PC-9 (cell line): ENCODE measurements around the gene GALR2.

ENCODE experiments used
- EZH2 ChIP-seq: fragments of 200-600 bp; sonication (generic); IDR thresholded peaks from 2 replicates; pipeline ENCODE4 v1.8.0; 2017; ENCODE audit warnings: antibody characterized with exemption, low read depth
- TF ChIP-seq, protein P1 (sequence below): fragments of 200-600 bp; sonication (generic); conservative IDR thresholded peaks from 2 replicates; pipeline ENCODE4 v1.6.1; 2017; ENCODE audit warnings: mixed run types, antibody characterized with exemption, mild to moderate bottlenecking, moderate library complexity

DNA sequence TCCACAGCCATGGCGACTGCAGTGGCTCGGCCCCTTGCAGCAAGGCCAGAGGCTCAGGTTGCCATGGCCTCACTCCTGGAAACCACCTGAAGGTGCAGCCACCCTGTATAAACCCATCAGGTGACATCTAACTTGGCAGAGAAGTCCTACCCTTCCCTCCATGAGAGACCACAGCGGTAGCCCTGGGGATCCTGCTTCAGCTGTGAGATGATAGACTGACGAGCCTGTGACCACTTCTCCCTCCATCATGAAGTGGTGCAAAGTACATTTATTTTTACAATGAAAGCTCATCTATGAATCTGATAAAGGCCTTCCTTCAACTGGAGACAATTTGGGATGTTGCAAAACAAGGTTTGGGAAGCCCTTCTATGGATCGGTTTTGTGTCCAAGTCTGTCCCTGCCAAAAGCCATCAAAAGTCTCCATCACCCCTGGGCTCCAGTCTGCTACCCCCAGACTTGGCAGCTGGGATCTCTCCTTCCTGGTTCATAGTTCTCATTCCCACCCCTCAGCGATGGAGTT, 6.2 kb downstream of the GALR2 start:
- TF ChIP-seq, protein P1, sequence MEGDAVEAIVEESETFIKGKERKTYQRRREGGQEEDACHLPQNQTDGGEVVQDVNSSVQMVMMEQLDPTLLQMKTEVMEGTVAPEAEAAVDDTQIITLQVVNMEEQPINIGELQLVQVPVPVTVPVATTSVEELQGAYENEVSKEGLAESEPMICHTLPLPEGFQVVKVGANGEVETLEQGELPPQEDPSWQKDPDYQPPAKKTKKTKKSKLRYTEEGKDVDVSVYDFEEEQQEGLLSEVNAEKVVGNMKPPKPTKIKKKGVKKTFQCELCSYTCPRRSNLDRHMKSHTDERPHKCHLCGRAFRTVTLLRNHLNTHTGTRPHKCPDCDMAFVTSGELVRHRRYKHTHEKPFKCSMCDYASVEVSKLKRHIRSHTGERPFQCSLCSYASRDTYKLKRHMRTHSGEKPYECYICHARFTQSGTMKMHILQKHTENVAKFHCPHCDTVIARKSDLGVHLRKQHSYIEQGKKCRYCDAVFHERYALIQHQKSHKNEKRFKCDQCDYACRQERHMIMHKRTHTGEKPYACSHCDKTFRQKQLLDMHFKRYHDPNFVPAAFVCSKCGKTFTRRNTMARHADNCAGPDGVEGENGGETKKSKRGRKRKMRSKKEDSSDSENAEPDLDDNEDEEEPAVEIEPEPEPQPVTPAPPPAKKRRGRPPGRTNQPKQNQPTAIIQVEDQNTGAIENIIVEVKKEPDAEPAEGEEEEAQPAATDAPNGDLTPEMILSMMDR, result no peak
- no peak for TF ChIP-seq EZH2
